Superior temporal gyrus (tissue), 1 donor: ENCODE measurements around the gene SLC10A7.

Source experiments
- DNase-seq: peaks from one replicate; pipeline ENCODE4 v3.0.0-alpha.2; 2016; ENCODE audit errors: extremely low spot score

SLC10A7 gene

GRCh38 chr4:146211440-146211839, 310.3 kb downstream of the SLC10A7 start:
- DNase-seq = no peak

- no peak for DNase-seq
Measured at GRCh38 chr4:146210890-146211289, 310.9 kb downstream of the SLC10A7 start.

DNA sequence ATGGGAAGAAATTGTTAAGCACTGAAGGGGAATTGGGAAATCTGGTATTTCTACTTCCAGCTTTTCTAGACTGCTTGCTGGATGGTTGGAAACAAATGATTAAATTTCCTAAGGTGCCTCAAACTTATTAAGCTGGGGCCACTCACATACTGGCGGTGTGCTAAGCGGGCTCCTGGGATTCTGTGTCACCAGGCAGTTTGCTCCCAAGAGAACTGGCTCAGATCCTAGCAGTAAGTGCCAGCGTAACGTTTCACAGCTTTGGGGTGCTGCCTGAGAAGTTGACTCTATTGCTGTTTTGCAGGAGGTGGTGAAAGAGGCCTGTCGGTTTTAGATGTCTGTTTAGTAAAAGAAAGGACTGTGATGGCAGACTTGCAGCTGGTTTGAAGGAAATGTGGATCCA, 314.3 kb downstream of the SLC10A7 start:
- no peak for DNase-seq
